Mammary epithelial cell (primary cell): Measurements from ENCODE around the gene MUCL3.

Experiments
- EZH2 ChIP-seq: IDR thresholded peaks from 2 replicates; pipeline ENCODE4 v1.6.1; 2012; ENCODE audit warnings: low read length, inconsistent platforms, borderline replicate concordance
- TF ChIP-seq, protein P1 (sequence below), 2 donors: IDR thresholded peaks in 1 of 2; conservative IDR thresholded peaks in 1 of 2; 2 replicates each; pipeline ENCODE4 v1.5.1; 2011 to 2012; ENCODE audit warnings: inconsistent platforms in 2 of 2, low read length in 2 of 2, mild to moderate bottlenecking in 2 of 2, control low read depth in 1 of 2, low read depth in 1 of 2; ENCODE audit not compliant: insufficient read depth in 1 of 2; ENCODE audit errors: extremely low read depth in 1 of 2

- TF ChIP-seq, protein P1, sequence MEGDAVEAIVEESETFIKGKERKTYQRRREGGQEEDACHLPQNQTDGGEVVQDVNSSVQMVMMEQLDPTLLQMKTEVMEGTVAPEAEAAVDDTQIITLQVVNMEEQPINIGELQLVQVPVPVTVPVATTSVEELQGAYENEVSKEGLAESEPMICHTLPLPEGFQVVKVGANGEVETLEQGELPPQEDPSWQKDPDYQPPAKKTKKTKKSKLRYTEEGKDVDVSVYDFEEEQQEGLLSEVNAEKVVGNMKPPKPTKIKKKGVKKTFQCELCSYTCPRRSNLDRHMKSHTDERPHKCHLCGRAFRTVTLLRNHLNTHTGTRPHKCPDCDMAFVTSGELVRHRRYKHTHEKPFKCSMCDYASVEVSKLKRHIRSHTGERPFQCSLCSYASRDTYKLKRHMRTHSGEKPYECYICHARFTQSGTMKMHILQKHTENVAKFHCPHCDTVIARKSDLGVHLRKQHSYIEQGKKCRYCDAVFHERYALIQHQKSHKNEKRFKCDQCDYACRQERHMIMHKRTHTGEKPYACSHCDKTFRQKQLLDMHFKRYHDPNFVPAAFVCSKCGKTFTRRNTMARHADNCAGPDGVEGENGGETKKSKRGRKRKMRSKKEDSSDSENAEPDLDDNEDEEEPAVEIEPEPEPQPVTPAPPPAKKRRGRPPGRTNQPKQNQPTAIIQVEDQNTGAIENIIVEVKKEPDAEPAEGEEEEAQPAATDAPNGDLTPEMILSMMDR (conservative IDR thresholded peaks at IDR 0.05 in 1 of 2, IDR thresholded peaks at IDR 0.05 in 1 of 2; ENCODE audit: extremely low read depth in 1 of 2, insufficient read depth in 1 of 2, low read depth in 1 of 2, low read length in 2 of 2): no peak
- TF ChIP-seq EZH2: no peak
These were observed 42.9 kb upstream of the MUCL3 start for GRCh38 chr6:30897882-30898281.
